ENCODE measurements around the gene PLCG2.

DNA sequence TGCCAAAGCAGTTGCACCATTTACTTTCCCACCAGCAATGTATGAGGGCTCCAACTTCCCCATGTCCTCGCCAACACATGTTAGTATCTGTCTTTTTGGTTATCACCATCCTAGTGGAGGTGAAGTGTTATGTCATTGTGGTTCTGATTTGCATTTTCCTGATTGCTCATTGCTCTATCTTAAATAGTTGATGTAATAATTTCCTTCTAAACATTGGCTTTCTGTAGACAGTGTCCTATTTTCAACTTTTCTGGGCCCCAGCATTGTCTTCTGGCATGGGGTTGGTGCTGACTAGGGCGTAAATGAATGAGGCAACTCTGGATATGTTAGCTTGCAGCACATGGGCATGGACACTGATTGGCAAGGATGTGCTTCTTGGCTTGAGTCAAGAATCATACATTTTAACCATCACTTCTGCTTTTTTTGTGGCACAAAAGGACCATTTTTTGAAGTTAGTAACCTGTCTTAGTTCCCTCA is 25.1 kb downstream of the PLCG2 start:
- TF ChIP-seq POLR2A (IDR thresholded peaks at IDR 0.05; ENCODE audit: low read length), result no peak
- no peak for TF ChIP-seq GATA1 (IDR thresholded peaks at IDR 0.05; ENCODE audit: low read depth, low read length)
